ENCODE measurements around the gene VPS26B. TPM values are rescaled to one million over a fixed set of nuclear protein-coding genes. Genes with fewer than 3 reads are reported as not detected.

The VPS26B gene
- total and polyA plus RNA-seq, 9 of the 15 experiments (the other 6 are each of a cell fraction or from before 2014, with no cell fraction given), result 3.5 to 43.3 (median 27.4) TPM

DNA sequence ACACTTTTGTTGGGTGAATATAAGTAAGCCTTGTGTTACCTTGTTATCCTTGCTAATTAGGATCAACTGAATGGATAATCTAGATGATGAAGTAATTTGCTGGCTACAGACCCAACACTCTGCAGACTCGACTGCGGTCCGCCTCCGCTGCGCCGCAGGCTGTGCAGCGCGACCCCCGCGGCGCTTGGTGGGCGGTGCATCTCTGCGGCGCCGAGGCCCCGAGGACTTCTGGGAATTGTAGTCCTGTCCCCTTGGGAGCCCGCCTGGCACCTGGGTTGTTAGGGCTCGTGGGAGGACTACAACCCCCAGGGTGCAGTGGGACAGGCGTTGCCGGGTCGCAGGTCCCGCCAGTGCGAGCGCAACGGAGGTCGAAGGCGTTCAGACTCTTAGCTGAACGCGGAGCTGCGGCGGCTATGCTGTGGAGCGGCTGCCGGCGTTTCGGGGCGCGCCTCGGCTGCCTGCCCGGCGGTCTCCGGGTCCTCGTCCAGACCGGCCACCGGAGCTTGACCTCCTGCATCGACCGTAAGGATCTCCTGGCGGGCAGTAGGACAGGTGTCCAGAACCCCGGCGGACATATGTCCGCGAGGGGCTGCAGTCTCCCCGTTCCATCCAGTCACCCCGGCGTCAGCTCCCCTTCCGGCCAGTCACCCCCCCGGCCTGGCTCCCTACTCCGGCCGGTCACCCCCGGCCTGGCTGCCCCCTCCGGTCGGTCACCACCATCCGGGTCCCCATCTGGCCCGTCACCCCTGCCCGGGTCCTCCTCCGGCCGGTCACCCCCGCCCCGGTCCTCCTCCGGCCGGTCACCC lies 28.9 kb downstream of the VPS26B start, which contains the start of the genes ACAD8 and THYN1 (continued):
- TF ChIP-seq ATF3 (IDR thresholded peaks at IDR 0.05), result no peak
- no peak for TF ChIP-seq ATF3 (CRISPR knock-in tag; conservative IDR thresholded peaks at IDR 0.05)
- TF ChIP-seq, protein P1, sequence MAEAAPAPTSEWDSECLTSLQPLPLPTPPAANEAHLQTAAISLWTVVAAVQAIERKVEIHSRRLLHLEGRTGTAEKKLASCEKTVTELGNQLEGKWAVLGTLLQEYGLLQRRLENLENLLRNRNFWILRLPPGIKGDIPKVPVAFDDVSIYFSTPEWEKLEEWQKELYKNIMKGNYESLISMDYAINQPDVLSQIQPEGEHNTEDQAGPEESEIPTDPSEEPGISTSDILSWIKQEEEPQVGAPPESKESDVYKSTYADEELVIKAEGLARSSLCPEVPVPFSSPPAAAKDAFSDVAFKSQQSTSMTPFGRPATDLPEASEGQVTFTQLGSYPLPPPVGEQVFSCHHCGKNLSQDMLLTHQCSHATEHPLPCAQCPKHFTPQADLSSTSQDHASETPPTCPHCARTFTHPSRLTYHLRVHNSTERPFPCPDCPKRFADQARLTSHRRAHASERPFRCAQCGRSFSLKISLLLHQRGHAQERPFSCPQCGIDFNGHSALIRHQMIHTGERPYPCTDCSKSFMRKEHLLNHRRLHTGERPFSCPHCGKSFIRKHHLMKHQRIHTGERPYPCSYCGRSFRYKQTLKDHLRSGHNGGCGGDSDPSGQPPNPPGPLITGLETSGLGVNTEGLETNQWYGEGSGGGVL (CRISPR knock-in tag; IDR thresholded peaks at IDR 0.05), result no peak
- TF ChIP-seq, protein P2, sequence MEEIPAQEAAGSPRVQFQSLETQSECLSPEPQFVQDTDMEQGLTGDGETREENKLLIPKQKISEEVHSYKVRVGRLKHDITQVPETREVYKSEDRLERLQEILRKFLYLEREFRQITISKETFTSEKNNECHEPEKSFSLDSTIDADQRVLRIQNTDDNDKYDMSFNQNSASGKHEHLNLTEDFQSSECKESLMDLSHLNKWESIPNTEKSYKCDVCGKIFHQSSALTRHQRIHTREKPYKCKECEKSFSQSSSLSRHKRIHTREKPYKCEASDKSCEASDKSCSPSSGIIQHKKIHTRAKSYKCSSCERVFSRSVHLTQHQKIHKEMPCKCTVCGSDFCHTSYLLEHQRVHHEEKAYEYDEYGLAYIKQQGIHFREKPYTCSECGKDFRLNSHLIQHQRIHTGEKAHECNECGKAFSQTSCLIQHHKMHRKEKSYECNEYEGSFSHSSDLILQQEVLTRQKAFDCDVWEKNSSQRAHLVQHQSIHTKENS (CRISPR knock-in tag; IDR thresholded peaks at IDR 0.05), result 0 out of 2 replicates have a peak, but pooled peaks have one; percentile 46
- TF ChIP-seq, protein P3, sequence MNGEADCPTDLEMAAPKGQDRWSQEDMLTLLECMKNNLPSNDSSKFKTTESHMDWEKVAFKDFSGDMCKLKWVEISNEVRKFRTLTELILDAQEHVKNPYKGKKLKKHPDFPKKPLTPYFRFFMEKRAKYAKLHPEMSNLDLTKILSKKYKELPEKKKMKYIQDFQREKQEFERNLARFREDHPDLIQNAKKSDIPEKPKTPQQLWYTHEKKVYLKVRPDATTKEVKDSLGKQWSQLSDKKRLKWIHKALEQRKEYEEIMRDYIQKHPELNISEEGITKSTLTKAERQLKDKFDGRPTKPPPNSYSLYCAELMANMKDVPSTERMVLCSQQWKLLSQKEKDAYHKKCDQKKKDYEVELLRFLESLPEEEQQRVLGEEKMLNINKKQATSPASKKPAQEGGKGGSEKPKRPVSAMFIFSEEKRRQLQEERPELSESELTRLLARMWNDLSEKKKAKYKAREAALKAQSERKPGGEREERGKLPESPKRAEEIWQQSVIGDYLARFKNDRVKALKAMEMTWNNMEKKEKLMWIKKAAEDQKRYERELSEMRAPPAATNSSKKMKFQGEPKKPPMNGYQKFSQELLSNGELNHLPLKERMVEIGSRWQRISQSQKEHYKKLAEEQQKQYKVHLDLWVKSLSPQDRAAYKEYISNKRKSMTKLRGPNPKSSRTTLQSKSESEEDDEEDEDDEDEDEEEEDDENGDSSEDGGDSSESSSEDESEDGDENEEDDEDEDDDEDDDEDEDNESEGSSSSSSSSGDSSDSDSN (IDR thresholded peaks at IDR 0.05; ENCODE audit: borderline replicate concordance in 1 of 2, low read depth in 2 of 2, low read length in 2 of 2), result peak; percentile 44 to 82; a peak in 3 of 4 replicates
- TF ChIP-seq ZEB2 (IDR thresholded peaks at IDR 0.05), result no peak
- no peak for TF ChIP-seq MYBL2 (IDR thresholded peaks at IDR 0.05; ENCODE audit: low read depth)
- no peak for TF ChIP-seq MYBL2 (CRISPR knock-in tag; IDR thresholded peaks at IDR 0.05; ENCODE audit: borderline replicate concordance)
- TF ChIP-seq SMAD4 (CRISPR knock-in tag; conservative IDR thresholded peaks at IDR 0.05), result peak; percentile 49
- peak; percentile 61; the same call in 1 of the 2 replicates for TF ChIP-seq ZNF395 (CRISPR knock-in tag; IDR thresholded peaks at IDR 0.05)
- no peak for TF ChIP-seq ARID1B (IDR thresholded peaks at IDR 0.05)
- TF ChIP-seq HCFC1 (IDR thresholded peaks at IDR 0.05; ENCODE audit: low read depth, low read length), result peak; percentile 97
- TF ChIP-seq MTA2 (IDR thresholded peaks at IDR 0.05; ENCODE audit: low read depth), result peak; percentile 27; the same call in 1 of the 2 replicates
- peak; percentile 74 for TF ChIP-seq POLR2A (conservative IDR thresholded peaks at IDR 0.05)
- TF ChIP-seq CREB3L1 (IDR thresholded peaks at IDR 0.05; ENCODE audit: borderline replicate concordance, low read depth), result peak; percentile 86
- peak; percentile 40; the same call in 1 of the 2 replicates for TF ChIP-seq JUND (IDR thresholded peaks at IDR 0.05; ENCODE audit: borderline replicate concordance, low read depth, low read length)
- TF ChIP-seq JUND (tag; IDR thresholded peaks at IDR 0.05; ENCODE audit: borderline replicate concordance, low read depth, low read length), result no peak

Data from K562 (cell line).